IPS-20b (cell line): ENCODE results near the gene ANO4.
"Not testable (repeated sequence)": the region's sequence is repeated elsewhere in the genome, so short reads cannot be mapped to it uniquely, and the experiment has no call there.

Experiments
- H3K27ac ChIP-seq: one replicate; pipeline ENCODE4 v1.5.1; 2013; ENCODE audit warnings: low read length
- H3K27me3 ChIP-seq: 2 replicates; pipeline ENCODE4 v1.6.1; 2013; ENCODE audit warnings: mild to moderate bottlenecking, low read length, inconsistent platforms; ENCODE audit not compliant: insufficient read depth
- H3K36me3 ChIP-seq: 2 replicates; pipeline ENCODE4 v1.6.1; 2013; ENCODE audit warnings: low read depth, mild to moderate bottlenecking, inconsistent platforms, low read length, moderate library complexity; ENCODE audit not compliant: insufficient read depth
- H3K4me1 ChIP-seq: 2 replicates; pipeline ENCODE4 v1.6.1; 2013; ENCODE audit warnings: mild to moderate bottlenecking, control low read depth, inconsistent platforms, low read length, moderate library complexity; ENCODE audit not compliant: insufficient read depth
- H3K4me3 ChIP-seq: 2 replicates; pipeline ENCODE4 v1.5.1; 2013; ENCODE audit warnings: mild to moderate bottlenecking, low read length, inconsistent platforms
- H3K9ac ChIP-seq: 2 replicates; pipeline ENCODE4 v1.6.1; 2013; ENCODE audit warnings: low read depth, mild to moderate bottlenecking, inconsistent platforms, low read length, moderate library complexity
- H3K9me3 ChIP-seq: 2 replicates; pipeline ENCODE4 v1.6.1; 2013; ENCODE audit warnings: mild to moderate bottlenecking, low read depth, low read length, inconsistent platforms; ENCODE audit not compliant: insufficient read depth

Gene ANO4

DNA sequence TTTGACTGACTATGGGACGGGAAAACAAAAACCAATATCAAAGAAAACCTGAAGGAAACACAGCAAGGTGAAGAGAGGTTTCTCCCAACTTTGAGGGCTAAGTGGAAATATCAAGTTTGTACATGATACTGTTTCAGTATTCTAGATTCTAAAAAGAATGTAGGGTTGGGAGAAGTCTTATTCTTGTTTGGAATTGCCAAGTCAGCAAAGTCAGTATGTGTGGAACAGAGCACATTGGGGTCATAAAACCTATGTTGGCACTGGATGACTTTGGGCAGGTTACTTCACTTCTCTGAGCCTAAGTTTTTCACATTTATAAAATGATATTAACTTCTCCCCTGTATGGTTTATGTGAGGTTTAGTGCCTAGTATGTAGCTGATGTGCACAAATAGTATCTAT, 182.2 kb downstream of the ANO4 start:
- H3K9ac ChIP-seq: no peak overlapping the region
- H3K27me3 ChIP-seq: no peaks in the 10 kb centered on the region
- no peak overlapping the region for H3K4me3 ChIP-seq
- H3K27ac ChIP-seq: no peak overlapping the region
- H3K9me3 ChIP-seq: no peaks in the 10 kb centered on the region
- peaks cover 10% of the 10 kb centered on the region; the same call in 1 of the 2 replicates for H3K4me1 ChIP-seq
- H3K36me3 ChIP-seq: no peaks in the 10 kb centered on the region

DNA sequence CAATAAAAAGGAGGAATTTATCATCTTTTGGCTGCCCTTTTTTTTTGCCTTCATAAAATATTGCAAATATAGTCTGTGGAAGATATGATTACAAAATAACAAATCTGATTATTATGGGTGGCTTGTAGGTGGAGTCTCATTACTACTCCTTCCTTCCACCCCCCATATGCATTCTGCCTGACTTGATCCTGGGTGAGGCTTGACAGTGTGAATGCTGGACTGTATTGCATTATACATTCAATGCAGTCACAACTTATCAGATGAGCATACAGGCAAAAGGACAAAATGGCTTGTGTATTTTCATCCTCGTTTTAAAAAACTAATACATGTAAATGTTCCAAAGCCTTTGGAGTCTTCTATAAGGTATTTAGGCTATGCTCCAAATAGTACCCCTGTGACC, 186.3 kb downstream of the ANO4 start:
- Histone ChIP-seq H3K27ac (no peak overlapping the region), H3K4me3 (no peak overlapping the region), H3K4me1 (no peaks in the 10 kb centered on the region), H3K36me3 (no peaks in the 10 kb centered on the region), H3K27me3 (no peaks in the 10 kb centered on the region), H3K9ac (no peak overlapping the region), H3K9me3 (no peaks in the 10 kb centered on the region)

DNA sequence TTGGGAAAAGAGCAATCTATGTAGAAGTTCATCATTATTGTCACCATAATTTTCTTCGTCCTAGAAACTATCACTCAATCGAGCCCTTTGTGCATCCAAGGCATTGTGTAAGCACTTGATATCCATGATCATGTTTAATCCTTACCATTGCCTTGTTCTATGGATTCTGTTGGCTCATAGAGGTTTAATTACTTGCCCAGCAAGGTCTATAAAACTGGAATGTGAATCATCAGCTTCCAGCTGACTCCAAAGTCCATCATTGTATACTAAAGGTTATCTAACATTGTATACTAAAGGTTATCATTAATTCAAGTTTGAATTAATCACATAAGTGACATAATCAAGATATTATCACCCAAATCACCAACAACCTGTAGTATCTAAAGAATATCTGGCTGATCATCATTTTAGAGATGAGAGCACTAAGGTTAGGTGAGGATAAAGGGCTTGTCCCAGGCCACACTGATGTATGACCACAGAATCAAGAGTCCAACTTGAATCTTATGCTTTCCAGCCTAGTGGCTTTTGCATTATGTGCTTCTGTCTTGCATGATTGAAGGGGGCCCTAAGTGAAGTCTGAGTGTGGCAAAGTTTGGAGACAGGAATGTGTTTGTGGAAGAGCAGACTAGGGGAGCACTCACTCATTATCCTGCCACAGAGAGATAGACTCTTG, 188.1 kb downstream of the ANO4 start:
- H3K4me1 ChIP-seq: peaks cover 16% of the 10 kb centered on the region
- H3K9me3 ChIP-seq: no peaks in the 10 kb centered on the region
- no peak overlapping the region for H3K4me3 ChIP-seq
- H3K27ac ChIP-seq: no peak overlapping the region
- no peak overlapping the region for H3K9ac ChIP-seq
- H3K27me3 ChIP-seq: no peaks in the 10 kb centered on the region
- H3K36me3 ChIP-seq: no peaks in the 10 kb centered on the region

DNA sequence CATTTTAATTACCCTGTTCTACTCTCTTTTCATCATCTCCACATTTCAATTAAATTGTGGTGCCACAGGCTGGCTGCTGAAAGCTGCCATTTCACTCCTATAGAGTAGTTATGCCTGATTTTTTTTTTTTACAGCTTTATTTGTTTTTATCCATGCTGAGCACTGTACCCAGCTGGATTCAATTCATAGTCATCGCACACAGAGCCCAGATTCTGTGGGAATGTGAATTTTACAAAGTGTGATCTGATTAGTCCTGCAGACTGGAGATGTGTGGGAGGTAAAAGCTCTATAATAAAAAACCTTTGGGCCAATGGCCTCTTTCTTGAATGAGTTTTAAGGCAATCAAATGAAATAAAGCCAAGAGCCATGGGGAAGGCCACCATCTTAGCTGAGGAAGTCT, 190.2 kb downstream of the ANO4 start:
- peaks cover 22% of the 10 kb centered on the region for H3K4me1 ChIP-seq
- no peak overlapping the region for H3K27ac ChIP-seq
- H3K9me3 ChIP-seq: no peaks in the 10 kb centered on the region
- H3K36me3 ChIP-seq: no peaks in the 10 kb centered on the region
- no peaks in the 10 kb centered on the region for H3K27me3 ChIP-seq
- H3K4me3 ChIP-seq: no peak overlapping the region
- H3K9ac ChIP-seq: no peak overlapping the region

DNA sequence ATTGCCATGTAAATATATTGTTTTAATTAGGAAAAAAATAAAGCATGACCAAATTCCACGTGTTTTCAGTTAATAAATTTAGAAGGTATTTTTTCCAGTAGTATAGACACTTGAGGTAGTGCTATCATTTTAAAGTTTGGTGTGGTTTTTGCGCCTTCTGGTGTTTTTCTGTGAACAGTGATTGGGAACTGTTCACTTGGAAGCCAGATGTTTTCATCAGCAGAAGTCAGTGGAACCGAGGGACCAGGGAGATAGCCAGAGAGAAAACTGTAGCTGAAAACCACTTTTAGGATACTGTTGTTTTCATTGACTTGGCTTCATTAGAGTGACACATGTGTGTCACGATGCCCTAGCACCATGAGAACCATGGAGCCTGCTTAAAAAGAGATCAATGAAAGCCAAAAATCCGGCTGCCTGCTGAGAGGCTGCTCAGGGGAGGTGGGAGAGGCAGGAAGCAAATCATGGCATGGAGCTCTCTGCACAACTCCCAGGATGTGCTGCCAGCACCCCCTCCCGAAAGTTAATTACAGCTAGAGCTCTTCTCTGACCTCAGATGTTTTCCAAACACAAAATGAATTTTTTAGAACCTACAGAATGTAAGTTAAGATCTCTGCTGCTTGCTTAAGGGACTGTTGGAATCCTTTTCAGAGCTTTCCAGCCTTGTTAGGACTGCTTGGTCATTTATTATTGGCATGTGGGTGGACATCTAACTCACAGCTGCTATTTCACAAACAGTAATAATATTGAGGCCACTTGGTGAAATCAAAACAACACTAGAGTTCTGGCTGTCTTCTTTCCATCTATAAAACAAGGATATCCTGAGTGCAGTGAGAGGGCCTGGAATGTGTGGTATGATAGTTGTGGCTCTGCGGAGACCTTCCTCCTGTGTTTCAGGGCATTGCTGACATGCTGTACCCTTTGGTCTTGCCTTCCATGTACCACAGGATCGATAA, 192.3 kb downstream of the ANO4 start:
- H3K27ac ChIP-seq: no peak overlapping the region
- H3K9ac ChIP-seq: peak overlapping the region; percentile 4; the same call in 1 of the 2 replicates
- no peaks in the 10 kb centered on the region for H3K36me3 ChIP-seq

DNA sequence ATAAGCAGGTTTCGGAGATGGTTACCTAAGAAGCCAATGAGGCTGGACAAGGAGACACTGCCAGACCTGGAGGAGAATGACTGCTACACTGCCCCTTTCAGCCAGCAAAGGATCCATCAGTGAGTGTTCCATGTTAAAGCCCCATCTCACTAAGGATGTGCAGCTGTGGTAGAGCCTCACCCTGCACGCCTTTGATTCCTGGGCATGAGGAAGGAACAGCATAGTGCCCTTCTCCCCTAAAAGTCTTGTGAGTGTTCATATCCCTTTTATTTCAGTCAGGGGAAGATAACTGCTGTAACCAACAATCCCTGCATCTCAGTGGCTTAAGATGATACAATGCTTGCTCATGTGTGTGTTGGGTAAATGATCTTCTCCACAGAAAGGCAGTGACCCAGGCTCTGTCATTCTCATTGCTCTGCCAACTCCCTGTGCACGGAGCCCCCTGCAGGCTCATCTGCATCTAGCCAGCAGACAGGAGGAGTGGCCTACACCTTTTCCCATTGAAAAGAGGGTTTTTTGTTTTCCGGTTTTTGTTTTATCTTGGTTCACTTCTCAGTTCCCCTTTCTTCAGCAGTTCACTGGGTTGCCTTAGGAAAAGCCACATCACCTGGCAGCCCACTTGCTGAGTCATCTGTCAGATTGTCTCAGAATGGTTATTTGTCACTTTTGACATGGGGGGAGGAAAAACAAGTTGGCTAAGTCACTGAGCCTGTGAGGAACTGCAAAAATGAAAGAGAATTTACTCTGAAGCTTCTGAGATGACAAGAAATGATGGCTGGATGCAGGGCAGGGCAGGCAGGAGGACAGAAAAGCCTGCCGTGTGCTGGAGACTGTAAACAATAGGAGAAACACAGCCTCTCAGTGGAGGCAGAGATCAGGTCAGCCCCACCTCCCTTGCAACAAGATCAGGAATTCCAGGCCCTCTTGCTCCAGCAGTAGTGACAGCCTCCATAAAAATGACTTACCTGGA, 193.3 kb downstream of the ANO4 start:
- no peaks in the 10 kb centered on the region for H3K9me3 ChIP-seq
- peak overlapping the region; percentile 71; the same call in 1 of the 2 replicates for H3K9ac ChIP-seq
- H3K4me3 ChIP-seq: peak overlapping the region; percentile 46; the same call in 1 of the 2 replicates
- H3K27ac ChIP-seq: peak overlapping the region; percentile 57
- no peaks in the 10 kb centered on the region for H3K36me3 ChIP-seq
- H3K4me1 ChIP-seq: peaks cover 22% of the 10 kb centered on the region
- no peaks in the 10 kb centered on the region for H3K27me3 ChIP-seq

More for the DNA sequence above, 192.3 kb downstream of the ANO4 start:
- Histone ChIP-seq H3K27me3 (no peaks in the 10 kb centered on the region), H3K4me1 (peaks cover 22% of the 10 kb centered on the region), H3K4me3 (peak overlapping the region; percentile 1; the same call in 1 of the 2 replicates), H3K9me3 (no peaks in the 10 kb centered on the region)

DNA sequence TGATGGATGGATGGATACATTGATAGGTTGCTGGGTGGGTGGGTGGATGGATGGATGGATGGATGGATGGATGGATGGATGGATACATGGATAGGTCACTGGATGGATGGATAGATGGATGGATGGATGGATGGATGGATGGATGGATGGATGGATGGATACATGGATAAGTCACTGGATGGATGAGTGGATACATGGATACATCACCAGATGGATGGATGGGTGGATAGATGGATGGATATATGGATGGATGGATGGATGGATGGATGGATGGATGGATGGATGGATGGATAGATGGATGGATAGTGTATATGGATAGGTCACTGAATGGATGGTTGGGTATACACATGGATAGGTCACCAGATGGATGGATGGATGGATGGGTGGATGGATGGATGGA, 194.9 kb downstream of the ANO4 start:
- peaks cover 29% of the 10 kb centered on the region for H3K4me1 ChIP-seq
- H3K9me3 ChIP-seq, H3K4me3 ChIP-seq, H3K36me3 ChIP-seq, H3K27me3 ChIP-seq, H3K27ac ChIP-seq, H3K9ac ChIP-seq: not testable (repeated sequence)

DNA sequence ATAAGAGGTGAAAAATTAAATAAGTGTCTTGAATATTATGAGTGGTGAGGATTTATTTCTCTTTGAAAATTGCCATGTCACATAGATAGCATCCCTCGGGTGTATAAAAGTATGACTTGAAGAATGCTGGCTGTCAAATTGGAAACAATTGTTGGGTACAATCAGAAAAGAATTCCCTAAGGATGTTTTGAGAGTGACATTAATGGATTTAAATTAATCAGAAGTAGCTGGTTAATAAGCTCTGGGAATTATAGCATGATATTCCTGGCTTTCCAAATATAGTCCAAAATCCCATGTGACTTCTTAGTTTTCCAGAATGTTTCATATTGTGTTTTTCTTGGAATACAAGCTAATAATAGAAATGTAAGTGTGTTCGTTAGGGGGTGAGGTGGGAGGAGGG, 196.5 kb downstream of the ANO4 start:
- Histone ChIP-seq H3K4me1 (peaks cover 31% of the 10 kb centered on the region), H3K9ac (no peak overlapping the region), H3K9me3 (no peaks in the 10 kb centered on the region), H3K27me3 (no peaks in the 10 kb centered on the region), H3K36me3 (no peaks in the 10 kb centered on the region), H3K4me3 (no peak overlapping the region), H3K27ac (no peak overlapping the region)

DNA sequence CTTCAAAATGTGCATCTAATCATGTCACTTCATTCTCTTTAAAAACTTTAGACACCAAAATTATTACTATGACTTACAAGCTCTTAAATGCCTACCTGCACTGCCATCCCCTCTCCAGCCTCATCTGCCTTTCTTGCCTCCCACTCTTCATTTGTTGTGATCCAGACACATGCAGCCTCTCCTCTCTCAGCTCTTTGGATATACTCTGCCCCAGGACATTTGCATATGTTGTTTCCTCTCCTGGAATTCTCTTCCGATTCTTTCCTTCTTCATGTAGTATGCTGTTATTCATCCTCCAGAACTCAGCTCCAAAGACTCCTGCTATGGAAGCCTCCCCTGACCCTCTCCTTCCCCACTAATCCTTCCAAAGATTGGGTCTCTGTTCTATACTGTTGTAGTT, 197.6 kb downstream of the ANO4 start:
- Histone ChIP-seq H3K36me3 (no peaks in the 10 kb centered on the region), H3K4me3 (no peak overlapping the region), H3K27me3 (no peaks in the 10 kb centered on the region)

DNA sequence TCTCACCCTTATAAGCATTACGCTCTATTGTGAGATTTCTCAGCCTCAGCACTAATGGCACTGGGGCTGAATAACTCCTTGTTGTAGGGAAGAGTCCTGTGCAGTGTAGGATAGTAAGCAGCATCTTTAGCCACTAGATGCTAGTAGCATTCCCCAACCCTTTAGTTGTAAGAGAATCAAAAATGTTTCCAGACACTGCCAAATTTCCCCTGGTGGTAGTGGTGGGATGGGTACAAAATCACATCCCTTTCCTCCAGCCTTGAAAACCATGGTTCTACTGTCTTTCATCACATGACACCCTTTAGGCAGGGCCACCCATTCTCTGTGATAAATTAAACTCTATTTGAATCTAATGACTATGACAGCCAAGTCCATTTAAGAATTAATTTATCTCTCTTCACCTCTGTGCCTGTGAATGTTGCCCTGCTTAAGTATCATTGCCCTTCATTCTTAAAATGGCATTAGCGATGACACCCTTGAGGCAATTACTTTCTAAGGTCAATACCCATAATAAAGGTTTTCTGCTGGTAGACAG, 199.4 kb downstream of the ANO4 start:
- H3K27ac ChIP-seq: no peak overlapping the region
- H3K4me1 ChIP-seq: peaks cover 10% of the 10 kb centered on the region; the same call in 1 of the 2 replicates
- H3K9me3 ChIP-seq: no peaks in the 10 kb centered on the region
- H3K4me3 ChIP-seq: no peak overlapping the region
- no peaks in the 10 kb centered on the region for H3K27me3 ChIP-seq
- H3K9ac ChIP-seq: no peak overlapping the region
- no peaks in the 10 kb centered on the region for H3K36me3 ChIP-seq

More for the DNA sequence above, 197.6 kb downstream of the ANO4 start:
- H3K27ac ChIP-seq: no peak overlapping the region
- H3K4me1 ChIP-seq: peaks cover 21% of the 10 kb centered on the region
- H3K9me3 ChIP-seq: no peaks in the 10 kb centered on the region
- H3K9ac ChIP-seq: no peak overlapping the region

DNA sequence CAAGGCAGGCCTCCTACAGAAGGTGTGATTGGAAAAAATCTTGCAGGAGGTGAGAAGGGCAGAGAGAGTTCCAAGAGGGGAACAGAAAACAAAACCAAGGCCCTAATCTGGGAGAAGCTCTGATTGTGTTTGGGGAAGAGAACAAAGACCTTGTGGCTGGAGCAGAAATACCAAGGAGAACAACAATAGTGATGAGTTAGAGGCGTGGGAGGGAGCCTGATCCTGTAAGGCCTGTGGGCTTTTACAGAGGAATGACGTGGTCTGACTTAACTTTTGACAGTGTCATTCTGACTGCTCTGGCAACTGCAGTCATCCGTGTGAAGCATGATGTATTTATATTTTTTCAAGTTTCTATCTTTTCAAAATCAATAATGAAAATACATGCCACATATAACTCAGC, 200.6 kb downstream of the ANO4 start:
- Histone ChIP-seq H3K4me3 (no peak overlapping the region), H3K27ac (no peak overlapping the region), H3K27me3 (no peaks in the 10 kb centered on the region), H3K36me3 (no peaks in the 10 kb centered on the region), H3K9me3 (no peaks in the 10 kb centered on the region), H3K4me1 (peaks cover 10% of the 10 kb centered on the region; the same call in 1 of the 2 replicates), H3K9ac (no peak overlapping the region)
